Activated CD8-positive, alpha-beta memory T cell treated with anti-CD3 and anti-CD28 coated beads for 4 hours (primary cell): ENCODE measurements around the gene RHBDF2.
"Not testable (repeated sequence)": the region's sequence is repeated elsewhere in the genome, so short reads cannot be mapped to it uniquely, and the experiment has no call there.

ENCODE experiments used
- DNase-seq, 2 donors: peaks; one replicate each; pipeline ENCODE4 v3.0.0-alpha.2; 2020; ENCODE audit warnings: low read depth in 2 of 2

The RHBDF2 gene

GRCh38 chr17:76538281-76538931, 37.2 kb upstream of the RHBDF2 start:
- no peak for DNase-seq

- DNase-seq: no peak
Observed at GRCh38 chr17:76537578-76538280, 36.5 kb upstream of the RHBDF2 start, which contains the start of gene CYGB. Gene CYGB, minus strand, starts transcription at chr17:76537709. Its CDS starts 167 bp downstream, at chr17:76537542.

- DNase-seq: no peak
Observed at GRCh38 chr17:76537288-76537577, 36.0 kb upstream of the RHBDF2 start.

- DNase-seq: no peak
Observed at GRCh38 chr17:76536511-76537287, 35.5 kb upstream of the RHBDF2 start.

GRCh38 chr17:76535788-76536510, 34.7 kb upstream of the RHBDF2 start:
- no peak for DNase-seq

- DNase-seq: no peak
Observed at GRCh38 chr17:76534831-76535732, 33.9 kb upstream of the RHBDF2 start.

GRCh38 chr17:76533640-76534359, 32.6 kb upstream of the RHBDF2 start:
- DNase-seq: not testable (repeated sequence)

- DNase-seq: no peak
Observed at GRCh38 chr17:76532072-76532651, 30.9 kb upstream of the RHBDF2 start.

- DNase-seq: no peak
Observed at GRCh38 chr17:76531486-76532038, 30.3 kb upstream of the RHBDF2 start.

GRCh38 chr17:76530811-76531485, 29.7 kb upstream of the RHBDF2 start:
- no peak for DNase-seq

GRCh38 chr17:76530095-76530723, 29.0 kb upstream of the RHBDF2 start:
- no peak for DNase-seq

GRCh38 chr17:76529224-76530094, 28.2 kb upstream of the RHBDF2 start:
- DNase-seq: no peak

GRCh38 chr17:76528528-76529223, 27.5 kb upstream of the RHBDF2 start:
- DNase-seq: no peak

- no peak for DNase-seq
Observed at GRCh38 chr17:76528156-76528527, 26.9 kb upstream of the RHBDF2 start.

GRCh38 chr17:76527430-76528111, 26.3 kb upstream of the RHBDF2 start:
- DNase-seq: peak in 1 of 2 donors; percentile 31

- not testable (repeated sequence) for DNase-seq
Observed at GRCh38 chr17:76527016-76527415, 25.8 kb upstream of the RHBDF2 start.

- DNase-seq: not testable (repeated sequence)
Observed at GRCh38 chr17:76525513-76525833, 24.2 kb upstream of the RHBDF2 start.
